Activated gamma-delta T cell treated with Interleukin-2 at 50 U/mL for 16 hours (primary cell): ENCODE data around the gene DDT.
A peak's percentile ranks its signal among the peaks of the same experiment; 100 is the strongest.
"Not testable (repeated sequence)": the region's sequence is repeated elsewhere in the genome, so short reads cannot be mapped to it uniquely, and the experiment has no call there.

Experiments used
- DNase-seq: peaks from one replicate; pipeline ENCODE4 v3.0.0-alpha.2; 2020

The DDT gene

GRCh38 chr22:23986538-23987178, 12.4 kb upstream of the DDT start:
- DNase-seq = not testable (repeated sequence)

GRCh38 chr22:23986089-23986488, 11.8 kb upstream of the DDT start:
- not testable (repeated sequence) for DNase-seq

GRCh38 chr22:23984430-23984829, 10.2 kb upstream of the DDT start:
- no peak for DNase-seq

- not testable (repeated sequence) for DNase-seq
These were observed 6.3 kb upstream of the DDT start for GRCh38 chr22:23980567-23980966.

- not testable (repeated sequence) for DNase-seq
These were observed 5.5 kb upstream of the DDT start, which contains the start of gene GSTT2 for GRCh38 chr22:23979557-23980240. Gene GSTT2 (plus strand): TSS chr22:23980134.

- DNase-seq = not testable (repeated sequence)
These were observed 3.1 kb upstream of the DDT start for GRCh38 chr22:23977304-23977703.

- DNase-seq = not testable (repeated sequence)
These were observed 653 bp upstream of the DDT start for GRCh38 chr22:23974836-23975352.

GRCh38 chr22:23971927-23972326, 2.3 kb downstream of the DDT start:
- not testable (repeated sequence) for DNase-seq

- no peak for DNase-seq
These were observed 3.3 kb downstream of the DDT start for GRCh38 chr22:23970816-23971486.

GRCh38 chr22:23970201-23970641, 4.0 kb downstream of the DDT start:
- DNase-seq = no peak

- no peak for DNase-seq
These were observed 5.2 kb downstream of the DDT start for GRCh38 chr22:23969071-23969470.

- not testable (repeated sequence) for DNase-seq
These were observed 7.7 kb downstream of the DDT start, which contains the start of gene DDTL for GRCh38 chr22:23966568-23966967. Gene DDTL (plus strand): TSS chr22:23966888. CDS start chr22:23966915, 27 bp downstream.

- not testable (repeated sequence) for DNase-seq
These were observed 8.1 kb downstream of the DDT start for GRCh38 chr22:23966094-23966493.

GRCh38 chr22:23961084-23961771, 13.0 kb downstream of the DDT start, which contains the start of gene GSTT2B:
Gene GSTT2B (minus strand): TSS chr22:23961195. CDS start chr22:23961131, 64 bp downstream.
- DNase-seq = not testable (repeated sequence)

GRCh38 chr22:23956301-23956900, 17.8 kb downstream of the DDT start:
- DNase-seq = peak; percentile 76

- not testable (repeated sequence) for DNase-seq
These were observed 18.4 kb downstream of the DDT start for GRCh38 chr22:23955886-23956285.

GRCh38 chr22:23954991-23955305, 19.3 kb downstream of the DDT start:
- DNase-seq = not testable (repeated sequence)

- not testable (repeated sequence) for DNase-seq
These were observed 19.8 kb downstream of the DDT start for GRCh38 chr22:23954193-23954990.

- not testable (repeated sequence) for DNase-seq
These were observed 20.8 kb downstream of the DDT start for GRCh38 chr22:23953485-23953884.

- DNase-seq = not testable (repeated sequence)
These were observed 21.3 kb downstream of the DDT start for GRCh38 chr22:23952794-23953405.

- not testable (repeated sequence) for DNase-seq
These were observed 22.9 kb downstream of the DDT start for GRCh38 chr22:23951383-23951782.
